Measurements from ENCODE around the gene ALPP. TPM values are rescaled to one million over a fixed set of nuclear protein-coding genes. Genes with fewer than 3 reads are reported as not detected.

Gene ALPP
- polyA plus RNA-seq, 3 donors = not detected

DNA sequence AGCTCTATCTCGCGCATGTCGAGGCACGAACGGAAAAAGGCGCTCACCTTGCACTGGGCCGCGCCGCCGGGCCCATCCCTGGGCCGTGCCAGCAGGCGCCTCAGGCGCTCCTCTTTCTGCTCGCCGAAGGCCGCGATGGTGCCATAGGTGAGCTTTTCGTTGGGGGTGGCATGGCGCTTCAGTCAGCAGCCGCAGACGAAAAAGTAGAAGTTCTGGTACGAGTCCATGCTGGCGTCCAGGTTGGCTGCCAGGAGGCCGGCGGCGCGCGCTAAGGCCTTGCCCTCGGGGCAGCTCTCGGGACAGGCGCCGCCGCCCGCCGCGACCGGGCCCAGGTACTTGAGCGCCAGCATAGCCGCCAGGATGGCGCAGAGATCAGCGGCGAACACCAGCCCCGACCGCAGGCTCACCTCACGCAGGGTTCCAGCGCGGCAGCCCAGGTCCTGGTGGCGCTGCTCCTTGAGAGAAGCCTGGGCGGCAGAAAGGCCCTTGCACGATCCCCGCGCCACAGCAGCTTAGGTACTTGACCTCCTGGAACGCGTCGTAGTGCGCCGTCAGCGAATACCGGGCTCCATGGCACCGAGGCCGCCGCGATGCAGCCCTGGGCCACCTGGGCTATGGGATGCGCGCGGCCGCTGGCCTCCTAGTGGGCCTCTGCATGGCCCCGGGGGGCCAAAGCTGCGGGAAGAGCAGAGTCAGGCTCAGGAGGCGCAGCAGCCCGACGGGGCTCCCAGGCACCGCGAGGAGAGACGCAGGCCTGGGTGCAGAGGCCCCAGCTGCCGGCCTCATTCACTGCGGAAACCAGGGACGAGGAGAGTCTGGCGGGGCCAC is 40.9 kb downstream of the ALPP start:
- 27% methylated on average over 71 of the region's 79 CpGs for WGBS (ENCODE audit: insufficient coverage)
- peaks cover 0 to 6% of the 10 kb centered on the region in 2 donors for H3K36me3 Mint-ChIP-seq
- peaks cover 0 to 4% of the 10 kb centered on the region in 2 donors for H3K4me1 ChIP-seq (ENCODE audit: control insufficient read depth in 1 of 2, insufficient read depth in 2 of 2, low read length in 2 of 2)
- no peak overlapping the region for H3K27ac ChIP-seq (ENCODE audit: low read depth in 1 of 2, low read length in 2 of 2)
- peaks cover 4% of the 10 kb centered on the region for H3K4me1 Mint-ChIP-seq
- peak overlapping the region in 1 of 2 donors; percentile 87 for H3K4me3 Mint-ChIP-seq
- H3K79me2 ChIP-seq (ENCODE audit: insufficient read depth, low read length) = no peaks in the 10 kb centered on the region
- no peak overlapping the region for H3K4me3 ChIP-seq (replicated peaks in 1 of 3; ENCODE audit: low read depth in 2 of 3, low read length in 3 of 3)
- H4K20me1 ChIP-seq (ENCODE audit: insufficient read depth, low read length) = no peaks in the 10 kb centered on the region
- peaks cover 24 to 48% of the 10 kb centered on the region in 2 donors for H3K27me3 ChIP-seq (ENCODE audit: control insufficient read depth in 2 of 2, insufficient read depth in 2 of 2, low read length in 2 of 2)
- TF ChIP-seq, protein P1, sequence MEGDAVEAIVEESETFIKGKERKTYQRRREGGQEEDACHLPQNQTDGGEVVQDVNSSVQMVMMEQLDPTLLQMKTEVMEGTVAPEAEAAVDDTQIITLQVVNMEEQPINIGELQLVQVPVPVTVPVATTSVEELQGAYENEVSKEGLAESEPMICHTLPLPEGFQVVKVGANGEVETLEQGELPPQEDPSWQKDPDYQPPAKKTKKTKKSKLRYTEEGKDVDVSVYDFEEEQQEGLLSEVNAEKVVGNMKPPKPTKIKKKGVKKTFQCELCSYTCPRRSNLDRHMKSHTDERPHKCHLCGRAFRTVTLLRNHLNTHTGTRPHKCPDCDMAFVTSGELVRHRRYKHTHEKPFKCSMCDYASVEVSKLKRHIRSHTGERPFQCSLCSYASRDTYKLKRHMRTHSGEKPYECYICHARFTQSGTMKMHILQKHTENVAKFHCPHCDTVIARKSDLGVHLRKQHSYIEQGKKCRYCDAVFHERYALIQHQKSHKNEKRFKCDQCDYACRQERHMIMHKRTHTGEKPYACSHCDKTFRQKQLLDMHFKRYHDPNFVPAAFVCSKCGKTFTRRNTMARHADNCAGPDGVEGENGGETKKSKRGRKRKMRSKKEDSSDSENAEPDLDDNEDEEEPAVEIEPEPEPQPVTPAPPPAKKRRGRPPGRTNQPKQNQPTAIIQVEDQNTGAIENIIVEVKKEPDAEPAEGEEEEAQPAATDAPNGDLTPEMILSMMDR (IDR thresholded peaks at IDR 0.05) = no peak
- H3K36me3 ChIP-seq (replicated peaks in 1 of 2; ENCODE audit: control insufficient read depth in 1 of 2, insufficient read depth in 2 of 2, low read length in 2 of 2) = no peaks in the 10 kb centered on the region
- H2AFZ ChIP-seq (ENCODE audit: insufficient read depth, low read depth, low read length, poor library complexity, severe bottlenecking) = peak overlapping the region; percentile 21
- H3K9me3 Mint-ChIP-seq = peaks cover 11 to 31% (median 22%) of the 10 kb centered on the region in 7 donors
- H3K27ac Mint-ChIP-seq = no peak overlapping the region
- H3K4me2 ChIP-seq (replicated peaks; ENCODE audit: extremely low read depth, low read length, poor library complexity, severe bottlenecking) = peak overlapping the region; percentile 44
- H3K9ac ChIP-seq (ENCODE audit: insufficient read depth, low read length, poor library complexity, severe bottlenecking) = no peak overlapping the region
- peaks cover 43 to 69% (median 66%) of the 10 kb centered on the region in 3 donors for H3K27me3 Mint-ChIP-seq (ENCODE audit: low read depth in 3 of 3)
- H3K9me3 ChIP-seq (replicated peaks in 1 of 2; ENCODE audit: control insufficient read depth in 1 of 2, insufficient read depth in 1 of 2, low read length in 2 of 2) = peaks cover 16 to 22% of the 10 kb centered on the region in 2 donors
- DNase-seq = no peak
- intact Hi-C loops (cut with micrococcal nuclease) = no loop called here

DNA sequence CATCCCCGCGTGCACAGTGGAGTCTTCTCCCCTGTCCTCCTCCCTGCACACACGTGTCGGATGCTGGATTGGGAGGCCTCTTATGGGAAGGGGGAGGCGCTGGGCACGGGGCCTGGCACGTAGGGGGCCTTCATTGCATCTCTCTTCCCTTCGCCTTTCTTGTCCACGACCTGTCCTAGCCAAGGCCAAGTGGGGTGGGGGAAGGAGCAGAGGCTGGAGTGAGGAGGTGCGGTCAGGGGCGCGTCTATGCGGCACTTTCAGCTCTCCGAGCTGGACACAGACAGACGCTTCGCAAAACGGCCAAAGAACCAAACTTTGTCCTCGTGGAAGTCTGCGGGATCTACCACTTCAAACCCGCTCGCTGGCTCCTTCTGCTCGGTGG is 41.5 kb downstream of the ALPP start:
- intact Hi-C loops (cut with micrococcal nuclease) = no loop called here
- Histone ChIP-seq H3K27me3 (ENCODE audit: control insufficient read depth in 2 of 2, insufficient read depth in 2 of 2, low read length in 2 of 2) (peaks cover 24 to 48% of the 10 kb centered on the region in 2 donors), H3K36me3 (replicated peaks in 1 of 2; ENCODE audit: control insufficient read depth in 1 of 2, insufficient read depth in 2 of 2, low read length in 2 of 2) (no peaks in the 10 kb centered on the region), H3K27ac (ENCODE audit: low read depth in 1 of 2, low read length in 2 of 2) (no peak overlapping the region), H3K9ac (ENCODE audit: insufficient read depth, low read length, poor library complexity, severe bottlenecking) (no peak overlapping the region), H3K4me1 (ENCODE audit: control insufficient read depth in 1 of 2, insufficient read depth in 2 of 2, low read length in 2 of 2) (peaks cover 0 to 4% of the 10 kb centered on the region in 2 donors), H3K79me2 (ENCODE audit: insufficient read depth, low read length) (no peaks in the 10 kb centered on the region), H4K20me1 (ENCODE audit: insufficient read depth, low read length) (no peaks in the 10 kb centered on the region), H3K4me2 (replicated peaks; ENCODE audit: extremely low read depth, low read length, poor library complexity, severe bottlenecking) (no peak overlapping the region), H3K4me3 (replicated peaks in 1 of 3; ENCODE audit: low read depth in 2 of 3, low read length in 3 of 3) (no peak overlapping the region), H3K9me3 (replicated peaks in 1 of 2; ENCODE audit: control insufficient read depth in 1 of 2, insufficient read depth in 1 of 2, low read length in 2 of 2) (peaks cover 16 to 22% of the 10 kb centered on the region in 2 donors), H2AFZ (ENCODE audit: insufficient read depth, low read depth, low read length, poor library complexity, severe bottlenecking) (no peak overlapping the region)
- Mint-ChIP-seq H3K27me3 (ENCODE audit: low read depth in 3 of 3) (peaks cover 47 to 68% (median 60%) of the 10 kb centered on the region in 3 donors), H3K9me3 (peaks cover 11 to 31% (median 22%) of the 10 kb centered on the region in 7 donors), H3K4me1 (peaks cover 4% of the 10 kb centered on the region), H3K4me3 (peak overlapping the region in 1 of 2 donors; percentile 78), H3K36me3 (peaks cover 0 to 6% of the 10 kb centered on the region in 2 donors), H3K27ac (no peak overlapping the region)
- no peak for DNase-seq
- 36% methylated on average over 14 of the region's 22 CpGs for WGBS (ENCODE audit: insufficient coverage)
- TF ChIP-seq, protein P1 (IDR thresholded peaks at IDR 0.05) = no peak

Measured in CD14-positive monocyte (primary cell).